ENCODE data around the gene MECP2.
"Not testable (repeated sequence)": the region's sequence is repeated elsewhere in the genome, so short reads cannot be mapped to it uniquely, and the experiment has no call there.

MECP2 gene

DNA sequence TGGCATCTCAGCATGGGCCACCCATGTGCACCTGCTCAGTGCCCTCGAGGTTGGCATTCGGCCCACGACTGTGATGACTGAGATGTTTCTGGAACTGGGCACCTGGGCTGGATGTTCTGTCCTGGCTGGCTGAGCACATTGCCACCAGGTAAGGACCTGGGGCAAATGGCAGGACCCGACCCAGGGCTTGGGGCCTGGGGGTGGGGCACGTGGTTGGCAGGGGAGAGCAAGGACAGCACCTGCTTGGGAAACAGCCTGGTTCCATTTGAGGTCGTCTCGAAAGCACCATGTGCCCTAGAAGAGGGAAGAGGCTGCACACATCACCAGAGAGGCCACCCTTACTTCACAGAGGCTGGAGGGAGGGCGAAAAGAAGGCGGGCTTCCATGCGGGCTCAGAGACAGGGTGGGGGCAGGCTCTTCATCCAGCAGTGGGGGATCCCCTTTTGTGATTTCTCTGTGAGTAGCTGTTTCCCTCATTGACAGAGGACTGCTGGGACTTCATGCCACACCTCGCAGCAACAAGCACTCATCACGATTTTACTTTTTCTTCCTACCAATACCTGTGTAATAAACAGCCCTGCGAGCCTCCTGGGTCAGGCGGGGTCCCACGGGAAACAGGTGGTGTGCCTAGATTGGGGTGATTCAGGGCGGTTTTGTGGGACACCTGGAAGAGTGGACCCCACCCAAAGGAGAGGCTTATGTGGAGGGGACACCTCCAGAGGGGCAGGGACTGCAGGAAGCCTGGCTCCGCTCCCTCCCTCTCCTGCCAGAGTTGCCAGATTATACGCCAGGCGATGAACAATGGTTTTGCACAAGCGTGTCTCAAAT lies 113.0 kb downstream of the MECP2 start:
- DNase-seq = no peak

DNA sequence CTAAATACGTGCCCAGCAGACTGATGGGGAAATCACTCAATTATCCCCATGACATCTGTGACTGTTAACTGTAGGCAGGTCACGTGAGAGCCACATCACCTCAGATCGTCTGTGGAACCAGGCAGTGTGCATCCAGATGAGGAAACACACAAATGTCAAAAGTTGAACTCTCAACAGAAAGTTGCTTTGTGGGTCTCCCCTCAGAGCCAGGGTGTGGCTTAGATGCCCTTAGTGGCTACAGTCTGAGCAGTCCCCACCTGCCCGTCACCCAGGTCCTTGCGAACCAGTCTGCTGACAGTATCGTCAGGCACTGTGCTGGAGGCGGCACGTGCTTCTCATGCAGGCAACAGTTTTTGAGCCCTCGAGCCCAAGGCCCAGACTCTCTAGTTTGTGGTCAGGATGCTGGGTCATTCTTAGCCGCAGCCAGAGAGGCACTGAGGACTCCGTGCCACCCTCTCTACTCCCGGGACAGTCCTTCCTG lies 114.2 kb downstream of the MECP2 start:
- no peak for DNase-seq

DNA sequence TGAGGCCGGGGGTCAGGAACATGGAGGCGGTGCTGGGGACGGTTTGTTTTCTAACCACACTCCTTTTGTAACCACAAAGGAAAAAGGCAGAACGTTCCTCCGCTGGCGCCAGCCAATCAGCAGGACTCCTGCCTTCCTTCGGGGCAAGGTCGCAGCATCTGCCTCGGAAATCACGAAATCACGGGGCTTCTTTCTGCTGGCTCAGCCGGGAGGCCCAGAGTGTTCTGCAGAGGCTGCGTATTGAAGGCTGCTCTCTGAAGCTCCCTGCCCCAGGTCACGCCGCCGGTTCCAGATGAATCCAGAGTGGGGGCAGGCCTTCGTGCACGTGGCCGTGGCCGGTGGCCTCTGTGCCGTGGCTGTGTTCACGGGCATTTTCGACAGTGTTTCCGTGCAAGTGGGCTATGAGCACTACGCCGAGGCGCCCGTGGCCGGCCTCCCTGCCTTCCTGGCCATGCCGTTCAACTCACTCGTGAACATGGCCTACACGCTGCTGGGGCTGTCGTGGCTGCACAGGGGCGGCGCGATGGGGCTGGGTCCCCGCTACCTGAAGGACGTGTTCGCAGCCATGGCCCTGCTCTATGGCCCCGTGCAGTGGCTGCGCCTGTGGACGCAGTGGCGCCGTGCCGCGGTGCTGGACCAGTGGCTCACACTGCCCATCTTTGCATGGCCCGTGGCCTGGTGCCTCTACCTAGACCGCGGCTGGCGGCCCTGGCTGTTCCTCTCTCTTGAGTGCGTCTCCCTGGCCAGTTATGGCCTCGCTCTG lies 115.6 kb downstream of the MECP2 start:
- DNase-seq = no peak

DNA sequence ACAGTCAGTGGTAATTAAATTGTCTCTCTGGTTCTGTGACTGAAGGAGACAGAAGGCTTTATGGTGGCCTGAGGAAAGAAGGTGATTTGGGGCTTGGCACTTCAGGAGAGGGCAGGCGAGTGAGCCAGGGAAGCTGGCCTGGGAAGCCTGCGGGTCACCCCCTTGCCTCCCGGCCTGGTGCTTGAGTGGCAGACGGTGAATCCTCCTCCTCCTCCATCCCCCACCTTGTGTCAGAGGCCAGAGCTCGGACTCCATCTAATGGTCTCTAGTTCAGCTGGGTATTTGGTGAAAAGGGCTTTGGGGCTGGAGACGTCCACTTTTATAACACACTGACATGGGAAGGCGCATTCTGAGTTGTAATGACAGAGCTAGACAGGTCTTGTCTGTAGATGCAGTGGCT lies 116.3 kb downstream of the MECP2 start:
- no peak for DNase-seq

DNA sequence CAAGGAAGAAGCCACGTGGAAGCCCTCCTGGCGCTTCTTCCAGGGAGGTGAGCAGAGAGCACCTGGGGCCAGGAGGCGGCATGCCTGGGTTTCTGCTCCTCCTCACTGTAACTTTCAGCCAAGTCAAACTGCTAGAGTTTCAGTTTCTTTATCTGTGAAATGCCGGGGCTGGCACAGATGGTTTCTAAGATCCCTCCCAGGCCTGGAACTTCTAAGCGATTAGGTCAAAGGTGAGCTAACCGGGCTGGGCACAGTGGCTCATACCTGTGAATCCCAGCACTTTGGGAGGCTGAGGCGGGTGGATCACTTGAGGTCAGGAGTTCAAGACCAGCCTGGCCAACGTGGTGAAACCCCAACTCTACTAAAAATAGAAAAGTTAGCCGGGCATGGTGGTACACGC lies 117.1 kb downstream of the MECP2 start:
- DNase-seq = not testable (repeated sequence)

DNA sequence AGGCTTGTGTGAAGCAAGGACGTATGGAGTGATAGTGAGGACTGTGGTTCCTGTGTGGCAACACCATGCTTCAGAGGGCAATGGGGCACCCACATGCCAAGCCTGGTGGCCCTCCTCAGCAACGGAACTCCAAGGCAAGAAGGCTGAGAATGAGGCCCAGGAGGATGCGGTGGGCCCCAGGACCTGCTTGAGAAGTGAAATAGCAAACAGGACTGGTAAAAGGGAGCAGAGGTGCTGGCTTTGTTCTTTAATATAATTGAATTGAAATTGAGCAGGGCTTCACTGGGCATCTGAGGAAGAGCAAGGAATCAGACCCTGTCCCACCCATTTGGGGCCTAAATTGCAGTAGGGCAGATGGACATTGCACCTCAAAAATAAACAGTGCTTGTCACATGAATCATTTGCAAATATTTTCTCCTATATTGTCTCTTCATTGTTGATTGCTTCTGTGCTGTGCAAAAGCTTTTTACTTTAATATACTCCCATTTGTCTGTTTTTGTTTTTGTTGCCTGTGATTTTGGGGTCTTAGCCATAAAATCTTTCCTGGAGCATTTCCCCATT lies 122.7 kb downstream of the MECP2 start:
- DNase-seq = no peak

DNA sequence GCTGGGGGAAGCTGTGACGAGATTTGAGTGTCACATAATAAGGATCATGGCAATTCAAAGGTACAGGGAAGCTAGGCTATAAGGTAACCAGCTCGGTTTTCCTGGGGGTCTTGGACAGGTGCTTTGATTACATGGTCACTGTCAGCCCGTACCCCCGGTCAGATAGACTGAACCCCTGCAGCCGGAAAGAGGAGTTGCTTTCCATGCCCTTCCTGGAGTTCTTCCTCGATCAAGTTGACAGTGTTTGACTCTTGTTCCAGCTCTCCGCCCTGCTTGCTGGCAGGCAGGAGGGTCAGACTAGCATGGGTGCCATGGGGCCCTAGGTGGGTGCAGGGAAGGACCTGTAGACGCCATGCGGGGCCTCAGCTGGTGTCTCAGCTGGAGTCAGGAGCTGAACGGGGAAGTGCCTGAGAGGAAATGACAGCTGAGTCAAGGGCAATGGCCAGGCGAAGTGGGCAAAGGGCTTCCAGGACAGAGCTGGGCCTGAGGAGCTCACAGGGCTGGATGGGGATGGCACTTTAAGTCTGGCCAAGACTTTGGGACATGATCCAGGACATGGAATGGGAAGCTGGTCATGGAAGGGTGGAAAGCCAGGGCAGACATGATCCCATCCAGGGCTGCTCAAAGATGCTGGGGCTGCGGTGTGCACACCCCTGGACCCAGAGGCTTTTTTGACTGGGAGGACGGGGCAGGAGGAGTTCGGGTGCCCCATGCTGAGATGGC lies 123.4 kb downstream of the MECP2 start:
- DNase-seq = no peak

DNA sequence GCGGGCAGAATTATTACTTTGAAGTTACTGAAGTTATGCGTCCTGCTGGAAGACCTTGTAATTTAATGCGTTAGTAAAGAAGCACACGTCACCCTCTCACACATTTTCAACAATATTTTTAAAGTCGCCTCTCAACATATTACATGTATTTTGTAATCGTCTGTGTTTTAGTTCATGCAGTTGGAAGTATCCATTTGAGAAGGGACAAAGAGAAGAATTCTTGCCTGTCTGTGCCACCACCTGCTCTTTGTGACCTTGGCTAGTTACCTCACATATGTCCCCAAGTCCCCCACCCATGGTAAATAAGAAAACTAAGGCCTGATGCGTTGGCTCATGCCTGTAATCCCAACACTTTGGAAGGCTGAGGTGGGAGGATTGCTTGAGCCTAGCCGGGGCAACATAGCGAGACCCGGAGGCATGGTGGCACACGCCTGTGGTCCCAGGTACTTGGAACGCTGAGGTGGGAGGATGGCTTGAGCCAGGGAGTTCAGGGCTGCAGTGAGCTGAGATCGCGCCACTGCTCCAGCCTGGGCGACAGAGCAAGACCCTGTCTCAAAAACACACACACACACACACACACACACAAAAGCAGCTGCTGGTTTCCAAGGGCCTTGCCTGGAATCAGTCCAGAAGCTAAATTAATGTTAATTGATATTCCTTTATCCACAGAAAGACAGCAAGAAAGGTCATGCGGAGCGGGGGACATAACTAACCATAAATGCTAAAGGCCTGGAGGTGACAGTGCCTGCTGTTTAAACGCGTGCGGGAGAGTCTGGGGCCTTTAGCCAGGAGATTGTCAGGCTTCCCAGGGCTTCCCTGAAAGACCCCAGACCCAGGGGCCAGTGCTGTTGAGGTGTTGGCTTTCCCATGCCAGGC lies 124.2 kb downstream of the MECP2 start:
- DNase-seq = no peak

DNA sequence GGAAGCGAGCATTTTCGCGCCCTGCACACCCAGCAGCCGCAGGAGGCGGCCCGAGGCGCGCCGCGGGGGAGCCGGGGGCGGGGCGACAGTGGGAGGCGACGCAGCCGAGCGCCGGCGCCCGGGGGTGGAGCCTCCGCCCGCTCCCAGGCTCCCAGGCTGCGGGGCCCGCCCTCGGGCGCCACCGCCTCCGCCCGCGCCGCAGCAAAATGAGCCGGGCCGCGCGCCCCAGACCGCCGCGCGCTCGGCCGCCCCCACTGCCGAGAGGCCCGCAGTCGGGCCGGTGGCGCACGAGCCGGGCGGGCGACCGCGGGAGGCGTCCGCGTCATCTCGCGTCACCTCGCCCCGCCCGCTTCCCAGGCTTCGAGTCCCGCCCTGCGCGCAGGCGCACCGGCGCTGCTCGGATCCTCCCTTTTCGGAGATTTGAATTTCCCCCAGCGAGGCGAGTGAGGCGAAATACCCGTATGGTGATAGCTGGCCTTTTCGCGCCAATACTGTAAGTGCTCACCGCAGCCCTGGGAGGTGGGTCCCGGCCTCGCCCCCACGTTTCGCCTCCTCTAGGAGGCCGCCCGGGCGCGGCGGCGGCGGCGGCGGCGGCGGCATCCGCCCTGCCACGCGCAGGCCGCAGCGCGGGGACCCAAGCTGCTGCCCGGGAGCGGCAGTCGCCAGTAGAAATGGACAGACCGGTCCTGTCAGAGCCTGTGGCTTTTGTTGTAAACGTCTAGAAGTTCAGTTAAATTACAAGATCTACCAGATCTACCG lies 125.0 kb downstream of the MECP2 start, which contains the start of gene TMEM187:
Gene TMEM187 (plus strand): TSS at position 387 of the 759 bp plus-strand sequence. CDS start 9,309 bp downstream, outside the sequence.
- peak; percentile 62 for DNase-seq

All from NCI-H524 treated with DMSO at 0.1 percent for 48 hours (cell line).